Common myeloid progenitor, CD34-positive (primary cell): ENCODE data around the gene GDPGP1.
A peak's percentile ranks its signal among the peaks of the same experiment; 100 is the strongest.
"Not testable (repeated sequence)": the region's sequence is repeated elsewhere in the genome, so short reads cannot be mapped to it uniquely, and the experiment has no call there.

Experiments
- CTCF ChIA-PET: fragments of 350-600 bp; sonication (Branson Sonifier 250); formaldehyde crosslinking; loops from one replicate; lab custom pipeline; 2021; ENCODE audit warnings: antibody characterized with exemption; lab: Charles Lee
- POLR2A ChIA-PET: fragments of 350-600 bp; sonication (Branson Sonifier 250); formaldehyde crosslinking; loops from one replicate; lab custom pipeline; 2021; ENCODE audit warnings: antibody characterized with exemption; lab: Charles Lee
- DNase-seq, 3 donors: peaks; one replicate each; pipeline versions ENCODE4 v3.0.0 to v3.0.0-alpha.2; 2013
- H3K27ac ChIP-seq, 2 experiments: 1 replicate in 1 of 2; 2 replicates in 1 of 2; pipeline ENCODE4 v1.7.0; 2013; ENCODE audit warnings: inconsistent platforms in 2 of 2, low read length in 2 of 2, mild to moderate bottlenecking in 2 of 2, low read depth in 1 of 2, moderate library complexity in 1 of 2; ENCODE audit not compliant: severe bottlenecking in 2 of 2, insufficient read depth in 1 of 2, poor library complexity in 1 of 2
- H3K27me3 ChIP-seq, 5 experiments: replicated peaks in 2 of 5; 1 replicate in 3 of 5; 2 replicates in 2 of 5; pipeline versions ENCODE4 v1.6.1 to v1.7.0; 2013; ENCODE audit warnings: low read length in 4 of 5, mild to moderate bottlenecking in 2 of 5, moderate library complexity in 2 of 5, inconsistent platforms in 1 of 5; ENCODE audit not compliant: insufficient read depth in 5 of 5, control insufficient read depth in 4 of 5
- H3K36me3 ChIP-seq, 4 experiments: 1 replicate in 2 of 4; 2 replicates in 2 of 4; pipeline versions ENCODE4 v1.6.1 to v1.7.0; 2013; ENCODE audit warnings: low read length in 3 of 4, control low read depth in 1 of 4, mild to moderate bottlenecking in 1 of 4; ENCODE audit not compliant: control insufficient read depth in 4 of 4, insufficient read depth in 4 of 4
- H3K4me1 ChIP-seq, 4 experiments: 1 replicate in 3 of 4; 2 replicates in 1 of 4; pipeline versions ENCODE4 v1.6.1 to v1.7.1; 2013; ENCODE audit warnings: low read length in 3 of 4, mild to moderate bottlenecking in 3 of 4, control low read depth in 1 of 4, inconsistent platforms in 1 of 4, moderate library complexity in 1 of 4; ENCODE audit not compliant: control insufficient read depth in 4 of 4, insufficient read depth in 4 of 4; ENCODE audit errors: control extremely low read depth in 1 of 4
- H3K4me3 ChIP-seq, 7 experiments: 1 replicate in 4 of 7; 2 replicates in 3 of 7; pipeline versions ENCODE4 v1.5.1 to v1.7.0; 2013; ENCODE audit warnings: mild to moderate bottlenecking in 7 of 7, low read length in 6 of 7, moderate library complexity in 6 of 7, inconsistent platforms in 2 of 7, low read depth in 2 of 7, control low read depth in 1 of 7; ENCODE audit not compliant: insufficient read depth in 4 of 7, control insufficient read depth in 1 of 7; ENCODE audit errors: extremely low read depth in 1 of 7
- H3K9me3 ChIP-seq, 5 experiments: 1 replicate in 4 of 5; 2 replicates in 1 of 5; pipeline versions ENCODE4 v1.6.1 to v1.7.1; 2013; ENCODE audit warnings: low read length in 4 of 5, mild to moderate bottlenecking in 2 of 5, inconsistent platforms in 1 of 5, low read depth in 1 of 5, moderate library complexity in 1 of 5; ENCODE audit not compliant: control insufficient read depth in 4 of 5, insufficient read depth in 2 of 5; ENCODE audit errors: control extremely low read depth in 1 of 5
- WGBS: methylation state at CpG from one replicate; pipeline ENCODE4 v1.1.5; 2013; ENCODE audit not compliant: insufficient coverage; 5-methylcytosine and 5-hydroxymethylcytosine counted together

GDPGP1 gene

GRCh38 chr15:90281637-90282036, 47.6 kb downstream of the GDPGP1 start:
- WGBS: 69% methylated on average over 5 of the region's 6 CpGs
- POLR2A ChIA-PET, H3K4me1 ChIP-seq, H3K4me3 ChIP-seq, H3K27me3 ChIP-seq, H3K9me3 ChIP-seq, H3K36me3 ChIP-seq, H3K27ac ChIP-seq: not testable (repeated sequence)
- DNase-seq: peak in 2 of 3 donors; percentile 30 to 45
- CTCF ChIA-PET: interaction anchor here (1.2 to 2.0 kb wide), 3 partner anchors 10 to 124 kb away, joined by 3 to 6 read pairs (median 4); no protein-coding TSS in a partner anchor

DNA sequence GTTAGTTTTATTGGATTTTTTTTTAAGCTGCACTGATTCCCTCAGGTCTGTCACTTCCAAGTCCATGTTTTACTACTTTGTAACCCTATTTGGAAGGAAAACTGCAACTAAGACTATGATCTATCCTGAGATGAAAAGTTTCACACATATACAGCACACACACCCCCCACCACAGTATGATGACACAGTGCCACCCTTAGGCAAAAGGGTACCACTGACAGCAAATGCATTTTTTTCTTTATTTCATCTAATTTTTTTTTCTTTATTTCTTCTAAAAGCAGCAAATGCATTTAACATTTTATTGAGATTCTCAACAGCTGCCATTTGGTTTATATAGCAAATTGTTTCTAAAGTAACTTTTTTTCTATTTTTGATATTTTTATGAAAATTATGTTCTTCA, 52.7 kb downstream of the GDPGP1 start:
- peak; percentile 56 to 84 (median 76) for DNase-seq
- Histone ChIP-seq H3K27me3 (no peaks in the 10 kb centered on the region), H3K4me3 (peak overlapping the region in 1 of 7 experiments; percentile 52), H3K27ac (no peak overlapping the region), H3K36me3 (no peaks in the 10 kb centered on the region), H3K9me3 (no peaks in the 10 kb centered on the region), H3K4me1 (peaks cover 4 to 16% (median 10%) of the 10 kb centered on the region in 4 experiments)
- ChIA-PET CTCF (interaction anchor here (0.9 to 2.2 kb wide), 9 partner anchors 16 to 133 kb away, joined by 3 to 9 read pairs (median 3); partner anchors contain the start of genes CIB1 and GDPGP1), POLR2A (interaction anchor here (0.8 kb wide), 1 partner anchor 65 kb away, joined by 3 read pairs; no protein-coding TSS in a partner anchor)

- ChIA-PET POLR2A (interaction anchor here (0.8 kb wide), 1 partner anchor 66 kb away, joined by 3 read pairs; no protein-coding TSS in a partner anchor), CTCF (interaction anchor here (1.0 to 2.2 kb wide), 10 partner anchors 9 to 133 kb away, joined by 3 to 9 read pairs (median 3); partner anchors contain the start of genes CIB1 and GDPGP1)
- Histone ChIP-seq H3K27me3 (no peaks in the 10 kb centered on the region), H3K4me3 (peak overlapping the region in 3 of 7 experiments; percentile 11 to 64 (median 52)), H3K4me1 (peaks cover 4 to 16% (median 10%) of the 10 kb centered on the region in 4 experiments), H3K27ac (no peak overlapping the region), H3K36me3 (no peaks in the 10 kb centered on the region), H3K9me3 (no peaks in the 10 kb centered on the region)
- DNase-seq: peak in 2 of 3 donors; percentile 75 to 85
- no CpG with 5 or more reads among the region's 5 CpGs for WGBS
Measured at GRCh38 chr15:90287101-90287500, 53.1 kb downstream of the GDPGP1 start.

DNA sequence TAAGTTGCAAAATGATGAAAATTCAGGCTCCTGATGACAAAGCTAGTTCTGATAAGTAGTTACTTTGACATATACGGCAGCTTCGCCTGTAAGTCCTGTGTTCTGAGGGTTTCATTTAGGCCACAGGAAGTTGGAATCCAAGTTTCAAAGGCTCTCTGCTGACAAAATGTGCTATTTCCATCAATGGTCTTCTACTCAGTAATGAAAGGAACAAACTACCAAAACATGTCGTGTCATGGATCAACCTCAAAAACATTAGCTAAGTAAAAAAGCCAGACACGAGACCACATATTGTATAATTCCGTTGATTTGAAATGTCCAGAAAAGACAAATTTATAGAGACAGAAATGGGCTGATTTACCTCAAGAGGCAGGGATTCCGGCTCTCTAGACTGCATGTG, 53.9 kb downstream of the GDPGP1 start:
- no peak overlapping the region for H3K27ac ChIP-seq
- POLR2A ChIA-PET: no interaction called here
- H3K4me1 ChIP-seq: peaks cover 4 to 16% (median 10%) of the 10 kb centered on the region in 4 experiments
- 33% methylated on average over 4 of the region's 6 CpGs for WGBS
- no peaks in the 10 kb centered on the region for H3K36me3 ChIP-seq
- H3K4me3 ChIP-seq: no peak overlapping the region
- no peaks in the 10 kb centered on the region for H3K9me3 ChIP-seq
- CTCF ChIA-PET: interaction anchor here (0.6 to 1.9 kb wide), 6 partner anchors 8 to 95 kb away, joined by 3 to 9 read pairs (median 3); no protein-coding TSS in a partner anchor
- DNase-seq: peak in 2 of 3 donors; percentile 46 to 66
- no peaks in the 10 kb centered on the region for H3K27me3 ChIP-seq

DNA sequence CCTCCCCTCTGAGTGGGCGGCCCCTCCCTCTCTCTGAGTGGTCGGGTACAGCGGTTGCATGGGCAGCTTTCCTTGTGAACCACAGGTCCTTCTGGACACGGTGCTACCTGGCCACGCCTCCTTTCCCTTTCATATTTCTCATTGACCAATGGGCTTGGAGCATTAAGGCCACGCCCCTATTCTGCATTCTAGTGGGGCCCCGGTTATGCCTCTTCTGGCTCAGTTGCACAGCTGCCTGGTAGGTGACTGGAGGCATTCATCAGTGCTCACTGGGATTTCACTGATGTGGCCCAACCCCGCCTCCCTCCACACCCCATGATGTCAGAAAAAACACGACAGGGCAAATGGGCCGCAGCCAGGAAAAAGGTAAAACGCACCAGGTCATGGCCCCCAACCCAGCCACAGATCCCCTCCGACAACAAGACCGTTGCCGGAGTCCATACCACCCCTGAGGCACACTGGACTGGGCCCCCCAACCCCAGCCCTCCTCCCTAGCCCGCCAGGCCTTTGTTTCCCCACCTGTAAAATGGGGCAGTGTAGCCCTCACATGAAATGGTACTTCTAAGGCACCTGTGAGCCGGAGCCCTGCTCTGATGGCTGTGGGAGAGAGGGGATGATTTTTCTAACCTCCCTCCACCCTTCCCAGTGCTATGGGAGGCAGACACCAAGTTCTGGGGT, 57.8 kb downstream of the GDPGP1 start:
- Histone ChIP-seq H3K27ac (no peak overlapping the region), H3K36me3 (no peaks in the 10 kb centered on the region), H3K4me3 (no peak overlapping the region), H3K4me1 (peaks cover 3 to 21% (median 13%) of the 10 kb centered on the region in 4 experiments), H3K27me3 (no peaks in the 10 kb centered on the region), H3K9me3 (no peaks in the 10 kb centered on the region)
- CTCF ChIA-PET: interaction anchor here (1.4 to 2.5 kb wide), 5 partner anchors 9 to 59 kb away, joined by 3 to 16 read pairs (median 7); no protein-coding TSS in a partner anchor
- WGBS: 75% methylated on average over 12 of the region's 16 CpGs
- DNase-seq: peak in 2 of 3 donors; percentile 22 to 33
- POLR2A ChIA-PET: no interaction called here

DNA sequence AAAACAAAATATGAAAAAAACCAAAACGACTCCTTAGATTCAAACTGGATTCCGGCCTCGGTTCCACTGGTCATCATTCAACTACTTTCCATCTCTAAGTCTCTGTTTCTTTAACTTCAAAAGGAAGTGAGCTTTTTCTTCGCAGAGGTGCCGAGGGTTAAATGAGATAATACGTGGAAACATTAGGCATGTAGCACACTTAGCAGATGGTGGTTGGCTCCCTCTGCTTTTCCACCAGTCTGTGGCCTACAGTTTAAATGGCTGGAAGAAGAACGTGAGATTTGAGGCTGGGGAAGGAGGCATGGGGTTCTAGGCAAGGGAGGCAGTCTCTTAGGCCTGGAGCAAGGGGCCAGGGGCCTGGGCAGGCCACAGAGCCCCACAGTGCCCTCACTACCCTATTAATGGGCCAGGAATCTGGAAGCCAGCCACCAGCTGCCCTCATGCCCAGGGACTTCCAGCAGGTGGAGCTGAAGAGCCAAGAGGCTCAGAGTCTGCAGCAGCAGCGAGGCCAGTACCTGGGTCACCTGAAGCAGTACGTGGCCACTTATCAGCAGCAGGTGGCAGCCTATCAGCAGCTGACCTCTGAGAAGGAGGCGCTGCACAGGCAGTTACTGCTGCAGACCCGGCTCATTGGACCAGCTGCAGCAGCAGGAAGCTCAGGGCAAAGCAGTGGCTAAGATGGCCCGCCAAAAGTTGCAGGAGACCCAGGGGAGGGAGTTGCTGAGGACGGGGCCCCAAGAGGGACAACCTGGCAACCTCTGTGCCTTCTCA, 59.2 kb downstream of the GDPGP1 start:
- POLR2A ChIA-PET, H3K9me3 ChIP-seq, H3K27me3 ChIP-seq, H3K4me1 ChIP-seq, H3K27ac ChIP-seq, H3K36me3 ChIP-seq: not testable (repeated sequence)
- WGBS: 32% methylated on average over 7 of the region's 13 CpGs
- DNase-seq: peak; percentile 50 to 70 (median 69)
- CTCF ChIA-PET: interaction anchor here (0.6 to 2.5 kb wide), 20 partner anchors 8 to 592 kb away, joined by 3 to 16 read pairs (median 3); partner anchors contain the start of gene FES
- peak overlapping the region in 1 of 7 experiments; percentile 55 for H3K4me3 ChIP-seq
